OCI-LY3 (cell line): Measurements from ENCODE around the gene TSPYL6.

ENCODE experiments used
- CTCF ChIP-seq: fragments of 200-600, 300-600 bp; sonication (generic); IDR thresholded peaks from 2 replicates; pipeline ENCODE4 v1.5.1; 2014; ENCODE audit warnings: antibody characterized with exemption, low read length, low read depth
- EZH2phosphoT487 ChIP-seq: fragments of 200-600 bp; shearing (Covaris generic); IDR thresholded peaks from 2 replicates; pipeline ENCODE4 v1.6.1; 2018; ENCODE audit warnings: antibody characterized with exemption, mixed run types, low read depth

- TF ChIP-seq CTCF (no peak), EZH2phosphoT487 (no peak)
These were observed 51.6 kb downstream of the TSPYL6 start for GRCh38 chr2:54204476-54204875.
